Muscle of back (tissue), 13 donors: ENCODE measurements around the gene LYPD6. TPM values are rescaled to one million over a fixed set of nuclear protein-coding genes. Genes with fewer than 3 reads are reported as not detected.
"Not testable (repeated sequence)": the region's sequence is repeated elsewhere in the genome, so short reads cannot be mapped to it uniquely, and the experiment has no call there.

ENCODE experiments used
- DNase-seq, 3 donors: peaks; one replicate each; pipeline versions ENCODE4 v3.0.0 to v3.0.0-alpha.2; 2013
- long read RNA-seq, 9 donors: transcript quantifications; one replicate each; lab custom pipeline, GENCODE V29; 2026
- polyA plus RNA-seq, 10 donors: library from polyadenylated mRNA; unstranded; fragments of 120-200 nt; gene quantifications; one replicate each; pipeline ENCODE4 v1.2.1, GENCODE V29; 2013; ENCODE audit not compliant: insufficient read length in 10 of 10

LYPD6 gene
- 1 to 10 TPM; 2.0 to 8.9 (median 2.4) TPM for polyA plus RNA-seq
- long read RNA-seq, donor 1, full-length matches to known transcripts: 2 of 2 reads
- long read RNA-seq, donor 1, partial matches to known transcripts: 0 of 2 reads
- long read RNA-seq, donor 1, other reads (novel, unspliced or antisense): 0 of 2 reads
- long read RNA-seq, donor 2: 0 reads
- long read RNA-seq, donor 3: 0 reads
- long read RNA-seq, donor 4, full-length matches to known transcripts: 1 of 1 reads
- long read RNA-seq, donor 4, partial matches to known transcripts: 0 of 1 reads
- long read RNA-seq, donor 4, other reads (novel, unspliced or antisense): 0 of 1 reads
- long read RNA-seq, donor 5, full-length matches to known transcripts: 3 of 3 reads
- long read RNA-seq, donor 5, partial matches to known transcripts: 0 of 3 reads
- long read RNA-seq, donor 5, other reads (novel, unspliced or antisense): 0 of 3 reads
- long read RNA-seq, donor 6, full-length matches to known transcripts: 1 of 1 reads
- long read RNA-seq, donor 6, partial matches to known transcripts: 0 of 1 reads
- long read RNA-seq, donor 6, other reads (novel, unspliced or antisense): 0 of 1 reads
- long read RNA-seq, donor 7, full-length matches to known transcripts: 1 of 1 reads
- long read RNA-seq, donor 7, partial matches to known transcripts: 0 of 1 reads
- long read RNA-seq, donor 7, other reads (novel, unspliced or antisense): 0 of 1 reads
- long read RNA-seq, donor 8, full-length matches to known transcripts: 2 of 2 reads
- long read RNA-seq, donor 8, partial matches to known transcripts: 0 of 2 reads
- long read RNA-seq, donor 8, other reads (novel, unspliced or antisense): 0 of 2 reads
- long read RNA-seq, donor 9: 0 reads

DNA sequence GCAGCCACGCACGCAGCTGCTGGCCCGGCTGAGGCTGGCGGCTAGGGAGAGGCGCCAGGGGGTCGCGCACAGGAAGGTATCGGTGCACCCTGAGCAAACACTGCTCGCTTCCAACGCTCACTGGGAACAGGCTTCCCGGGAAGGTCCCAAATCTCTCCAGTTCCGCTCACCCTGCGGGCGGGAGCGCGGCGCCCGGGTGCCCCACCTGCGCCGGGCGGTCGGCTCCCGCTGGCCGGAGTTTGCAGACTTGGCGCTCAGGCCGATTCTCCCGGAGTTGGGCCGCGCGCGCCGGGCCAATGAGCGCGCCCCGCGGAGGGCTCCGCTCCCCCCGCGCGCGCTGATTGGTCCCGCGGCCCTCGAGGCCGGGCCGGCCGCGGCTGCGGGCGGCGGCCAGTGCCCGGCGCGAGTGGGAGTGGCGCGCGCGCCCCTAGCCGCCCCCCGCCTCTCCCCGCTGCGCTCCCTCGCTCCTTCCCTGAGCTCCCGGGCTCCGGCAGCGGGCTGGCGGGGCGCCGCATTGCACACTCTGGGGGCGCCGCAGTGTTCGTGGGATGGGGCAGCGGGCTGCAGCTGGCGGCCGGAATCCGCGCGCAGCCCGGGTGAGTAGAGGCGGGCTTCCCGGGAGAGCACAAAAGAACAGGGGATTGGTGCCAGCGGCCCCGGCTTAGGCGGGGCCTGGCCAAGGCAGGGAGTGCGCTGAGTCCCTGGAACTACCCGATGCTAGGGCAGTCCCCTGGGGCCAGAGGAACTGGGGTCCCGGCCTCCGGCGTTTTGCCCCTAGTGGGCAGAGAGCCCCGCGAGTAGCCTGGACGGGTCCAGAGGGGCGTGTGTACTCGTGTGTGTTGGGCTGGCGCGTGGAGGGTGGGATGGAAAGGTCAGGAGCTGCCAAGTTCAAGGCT, at the start of gene LYPD6:
TSS of gene LYPD6 (plus strand) at position 461 of the 896 bp plus-strand sequence. CDS start 107,122 bp downstream, outside the sequence.
- DNase-seq: peak; percentile 74 to 92 (median 87)

DNA sequence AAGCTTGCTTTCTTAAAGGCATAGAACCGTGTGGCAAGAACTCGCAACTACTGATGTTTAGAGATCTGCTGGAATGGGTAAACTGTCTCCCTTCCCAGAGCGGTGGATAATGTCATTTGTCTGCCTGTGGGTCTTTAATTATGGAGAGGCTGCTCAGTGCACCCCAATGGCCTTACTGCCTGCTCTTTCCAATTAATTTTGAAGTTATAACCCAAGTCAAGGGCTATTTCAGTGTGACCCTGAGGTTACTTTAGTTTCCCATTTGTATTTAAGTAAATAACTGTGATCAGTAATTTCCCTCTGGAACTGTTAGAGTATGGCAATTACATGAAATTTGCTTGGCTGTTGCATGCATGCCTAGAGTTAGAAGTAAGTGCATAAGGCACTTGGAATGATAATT, 48.9 kb upstream of the LYPD6 start:
- no peak for DNase-seq

DNA sequence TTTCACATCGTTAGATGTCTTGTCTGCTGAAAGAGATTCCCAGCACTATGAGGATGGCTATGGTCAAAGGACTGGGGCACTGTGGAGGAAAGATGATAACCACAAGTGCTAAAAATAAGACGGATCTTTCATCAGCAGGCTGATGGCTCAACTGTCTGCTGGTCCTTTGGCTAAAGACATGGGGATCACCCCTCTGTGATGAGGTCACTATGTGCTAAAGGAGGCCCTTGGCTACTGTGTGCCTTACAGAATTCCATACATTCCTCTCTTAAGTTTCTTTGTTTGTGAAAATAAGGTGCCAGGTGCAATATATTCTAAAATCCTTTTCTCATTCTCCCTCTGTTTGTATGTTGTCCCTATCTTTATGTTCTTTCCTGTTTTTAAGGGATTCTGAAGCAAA, 39.7 kb upstream of the LYPD6 start:
- DNase-seq: no peak

GRCh38 chr2:149291881-149292280, 38.5 kb upstream of the LYPD6 start:
- DNase-seq: no peak

- DNase-seq: no peak
Measured at GRCh38 chr2:149296031-149296430, 34.4 kb upstream of the LYPD6 start.

DNA sequence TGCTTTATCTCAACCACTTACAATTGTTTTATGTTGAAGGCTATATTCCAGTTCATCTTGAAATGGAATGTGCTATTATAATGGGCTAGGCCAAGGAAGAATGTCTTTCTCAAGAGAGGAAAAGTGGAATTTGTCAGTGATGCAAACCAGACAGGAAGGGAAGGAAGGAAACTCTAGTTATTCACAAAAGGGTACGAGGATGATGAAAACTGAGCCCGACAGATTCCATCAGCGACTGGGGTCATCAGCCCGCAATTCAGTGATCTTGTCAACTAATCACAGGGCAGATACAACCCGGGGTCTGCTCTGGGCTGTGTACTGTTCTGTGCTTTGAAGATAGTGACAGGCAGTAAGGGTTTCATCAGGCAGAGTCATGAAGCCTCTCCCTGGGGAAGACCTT, 23.4 kb upstream of the LYPD6 start:
- no peak for DNase-seq

- DNase-seq: no peak
Measured at GRCh38 chr2:149310349-149310748, 20.0 kb upstream of the LYPD6 start.

DNA sequence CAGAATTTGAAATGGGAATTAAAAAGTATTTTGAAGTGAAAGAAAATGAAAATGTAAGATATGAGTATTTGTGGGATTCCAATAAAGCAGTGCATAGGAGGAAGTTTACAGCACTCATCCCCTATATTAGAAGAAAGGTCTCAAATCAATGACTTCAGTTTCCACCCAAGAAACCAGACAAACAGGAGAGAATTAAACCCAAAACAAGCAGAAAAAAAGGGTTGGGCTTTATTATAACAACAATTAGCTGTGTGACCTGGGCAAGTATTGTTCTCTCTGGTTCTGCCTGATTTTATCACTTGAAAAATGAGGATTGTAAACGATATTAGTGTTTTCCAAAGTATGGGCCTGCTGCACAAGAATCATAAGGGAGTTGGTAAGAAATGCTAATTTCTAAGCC, 18.3 kb upstream of the LYPD6 start:
- DNase-seq: no peak

GRCh38 chr2:149313512-149313972, 16.8 kb upstream of the LYPD6 start:
- peak in 2 of 3 donors; percentile 12 to 36 for DNase-seq

GRCh38 chr2:149314687-149315086, 15.7 kb upstream of the LYPD6 start:
- no peak for DNase-seq

DNA sequence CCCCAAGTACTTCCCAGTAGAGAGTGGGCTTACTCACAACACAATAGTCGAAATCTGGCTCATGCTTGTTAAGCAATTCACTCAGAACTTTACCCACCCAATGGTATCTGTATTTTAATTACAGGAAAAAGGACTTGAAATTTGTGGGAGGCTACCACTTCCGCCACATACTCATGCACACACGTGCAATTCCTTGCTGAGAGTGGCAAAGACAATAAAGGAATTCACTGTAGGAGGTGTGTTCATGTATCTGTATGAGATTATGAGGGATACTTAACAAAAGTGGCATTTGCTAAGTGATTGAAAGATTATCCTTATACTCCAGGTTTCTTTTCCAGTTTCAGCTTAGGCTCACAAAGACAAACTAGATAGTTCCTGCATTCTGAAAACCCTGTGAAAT, 14.9 kb upstream of the LYPD6 start:
- DNase-seq: no peak

GRCh38 chr2:149318566-149318965, 11.8 kb upstream of the LYPD6 start:
- DNase-seq: not testable (repeated sequence)

DNA sequence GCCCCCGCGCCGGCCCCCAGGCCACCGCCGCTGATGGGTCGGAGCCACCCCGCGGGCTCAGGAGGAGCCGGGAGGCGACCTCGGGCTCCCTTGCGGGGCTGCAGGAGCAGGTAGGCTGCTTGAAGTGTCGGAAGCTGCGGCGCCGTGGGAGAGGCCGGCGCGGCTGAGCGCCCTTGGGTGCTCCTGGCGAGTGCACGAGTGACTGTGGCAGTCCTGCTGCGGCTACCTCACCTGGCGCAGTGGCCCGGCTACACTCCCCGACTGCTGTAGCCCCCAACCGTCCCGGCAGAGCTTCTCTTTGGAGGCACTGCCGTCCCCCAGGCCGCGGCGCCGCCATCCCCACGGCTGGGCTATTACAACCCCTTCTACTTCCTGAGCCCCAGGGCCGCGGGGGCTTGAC, 10.0 kb upstream of the LYPD6 start:
- no peak for DNase-seq

GRCh38 chr2:149329068-149329467, 1.3 kb upstream of the LYPD6 start:
- DNase-seq: no peak

GRCh38 chr2:149329489-149330126, 779 bp upstream of the LYPD6 start:
- DNase-seq: peak; percentile 39 to 89 (median 64)

GRCh38 chr2:149331023-149331400, 625 bp downstream of the LYPD6 start:
- peak in 1 of 3 donors; percentile 10 for DNase-seq

GRCh38 chr2:149332364-149332763, 2.0 kb downstream of the LYPD6 start:
- DNase-seq: no peak

- DNase-seq: no peak
Measured at GRCh38 chr2:149333636-149334035, 3.2 kb downstream of the LYPD6 start.

GRCh38 chr2:149334156-149334555, 3.8 kb downstream of the LYPD6 start:
- no peak for DNase-seq

DNA sequence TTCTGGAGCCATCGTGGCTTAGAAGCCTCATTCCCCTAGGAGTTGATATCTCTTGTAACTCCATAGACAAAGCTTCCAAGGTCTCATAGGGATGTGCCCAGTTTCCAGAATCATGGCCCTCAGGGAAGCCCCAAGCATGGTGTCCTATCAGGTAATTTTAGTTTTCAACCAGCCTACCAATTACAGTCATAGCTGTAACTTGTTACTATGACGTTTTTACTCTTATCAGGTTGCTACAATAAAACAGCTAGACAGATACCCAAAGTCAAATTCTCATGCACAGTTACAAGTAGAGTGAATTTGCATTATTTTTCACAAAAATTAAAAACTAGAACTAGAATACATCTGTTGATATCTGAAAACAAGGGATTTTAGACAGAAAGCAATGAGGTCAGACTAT, 8.9 kb downstream of the LYPD6 start:
- DNase-seq: no peak

DNA sequence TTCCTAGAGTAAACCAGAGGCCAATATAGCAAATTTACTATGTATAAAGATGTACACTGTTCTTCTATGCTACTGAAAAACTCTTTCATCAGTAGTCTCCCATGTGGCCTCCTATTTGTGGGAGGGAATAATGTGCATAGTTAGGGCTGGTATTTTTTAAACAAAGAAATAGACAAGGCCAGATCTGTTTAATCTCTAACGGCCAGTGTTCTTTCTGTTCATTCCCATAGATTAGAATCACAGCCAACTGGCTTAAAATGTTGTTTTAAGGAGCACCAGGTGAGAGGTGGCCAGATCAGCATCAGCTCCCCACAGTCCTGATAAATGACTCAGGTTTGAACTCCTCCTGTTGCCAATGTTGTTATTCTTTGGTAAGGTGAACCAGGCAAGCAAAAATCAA, 12.1 kb downstream of the LYPD6 start:
- DNase-seq: no peak
